Stimulated activated CD4-positive, alpha-beta T cell treated with anti-CD3 and anti-CD28 coated beads, Interleukin-4, amount 100 ng/mL, for 1 hour (primary cell): ENCODE results near the gene PCCA.
A peak's percentile ranks its signal among the peaks of the same experiment; 100 is the strongest.
"Not testable (repeated sequence)": the region's sequence is repeated elsewhere in the genome, so short reads cannot be mapped to it uniquely, and the experiment has no call there.

Source experiments
- DNase-seq: peaks from one replicate; pipeline ENCODE4 v3.0.0-alpha.2; 2020

The PCCA gene

DNA sequence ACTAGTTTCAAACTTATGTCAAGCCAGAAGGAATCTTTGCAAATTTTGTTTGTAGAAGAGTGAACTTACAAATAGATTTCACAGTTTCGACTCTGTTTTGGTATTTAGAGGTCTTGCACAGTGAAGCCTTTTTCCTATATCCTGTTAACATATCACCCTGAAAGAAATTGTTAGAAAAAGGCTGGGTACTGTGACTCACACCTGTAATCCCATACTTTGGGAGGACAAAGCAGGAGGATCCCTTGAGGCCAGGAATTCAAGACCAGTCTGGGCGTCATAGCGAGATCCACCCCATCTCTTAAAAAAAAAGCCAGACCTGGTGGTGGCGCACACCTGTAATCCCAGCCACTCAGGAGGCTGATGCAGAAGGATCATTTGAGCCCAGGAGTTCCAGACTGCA is 275.7 kb downstream of the PCCA start:
- no peak for DNase-seq

- DNase-seq = no peak
Measured at GRCh38 chr13:100365680-100366079, 276.8 kb downstream of the PCCA start.

GRCh38 chr13:100378533-100378932 is 289.6 kb downstream of the PCCA start:
- DNase-seq = no peak

DNA sequence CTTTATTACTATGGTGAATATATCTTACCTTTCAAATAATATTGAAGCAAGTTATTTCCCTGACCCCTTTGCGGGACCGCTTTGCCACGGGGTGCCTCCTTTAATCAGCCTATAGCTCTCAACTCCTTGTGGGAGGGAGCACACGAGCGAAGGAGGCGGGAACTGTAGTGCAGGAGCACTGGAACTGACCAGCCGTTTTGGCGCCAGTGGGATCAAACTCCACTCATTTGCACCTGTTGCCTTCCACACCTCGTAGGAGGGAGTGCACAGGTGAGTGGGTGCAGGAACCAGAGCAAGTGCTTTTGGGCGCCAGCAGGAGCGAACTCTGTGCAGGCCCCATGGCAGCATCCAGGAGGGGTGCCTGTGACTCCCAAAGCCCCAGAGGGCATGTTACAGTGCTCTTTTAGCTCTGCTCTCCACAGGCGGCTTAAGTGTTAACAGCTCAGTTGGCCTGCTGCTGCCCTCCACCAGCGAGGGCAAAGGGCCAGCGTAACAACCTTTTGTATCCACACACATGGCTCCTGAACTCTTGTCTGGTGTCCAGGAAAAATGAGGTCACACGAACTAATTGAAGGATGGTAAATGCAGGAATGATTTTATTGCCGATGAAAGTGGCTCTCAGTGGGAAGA is 292.8 kb downstream of the PCCA start:
- no peak for DNase-seq

- DNase-seq = no peak
Measured at GRCh38 chr13:100382785-100383184, 293.9 kb downstream of the PCCA start.

DNA sequence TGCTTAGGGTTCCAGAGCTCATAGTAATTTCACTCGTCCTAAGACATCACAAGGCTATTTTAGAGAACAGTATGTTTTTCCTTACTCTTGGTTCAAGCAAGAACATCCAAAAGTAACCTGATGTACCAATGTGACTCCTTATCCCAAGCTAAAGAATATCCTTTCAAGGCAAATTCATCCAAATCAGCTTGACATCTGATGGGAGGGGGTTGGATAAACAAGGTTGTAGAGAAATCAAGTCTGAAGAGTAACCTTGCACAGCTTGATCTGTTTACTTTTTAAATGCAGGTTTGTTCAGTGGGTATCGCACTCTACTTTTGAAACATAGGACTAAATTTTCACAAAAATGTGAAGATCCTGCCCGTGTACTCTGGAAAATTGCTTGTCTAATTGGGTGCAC is 298.5 kb downstream of the PCCA start:
- DNase-seq = no peak

DNA sequence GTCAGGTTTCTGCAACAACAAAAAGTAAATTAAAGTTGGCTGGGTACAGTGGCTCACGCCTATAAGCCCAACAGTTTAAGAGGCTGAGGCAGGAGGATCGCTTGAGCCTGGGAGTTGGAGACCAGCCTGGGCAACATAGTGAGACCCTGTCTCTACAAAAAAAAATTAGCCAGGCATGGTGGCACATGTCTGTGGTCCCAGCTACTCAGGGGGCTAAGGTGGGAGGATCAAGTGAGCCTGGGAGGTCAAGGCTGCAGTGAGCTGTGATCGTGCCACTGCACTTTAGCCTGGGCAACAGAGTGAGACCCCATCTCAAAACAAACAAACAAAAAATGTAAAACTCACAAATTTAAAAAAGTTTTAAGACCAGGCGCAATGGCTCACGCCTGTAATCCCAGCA is 299.3 kb downstream of the PCCA start:
- DNase-seq = not testable (repeated sequence)

DNA sequence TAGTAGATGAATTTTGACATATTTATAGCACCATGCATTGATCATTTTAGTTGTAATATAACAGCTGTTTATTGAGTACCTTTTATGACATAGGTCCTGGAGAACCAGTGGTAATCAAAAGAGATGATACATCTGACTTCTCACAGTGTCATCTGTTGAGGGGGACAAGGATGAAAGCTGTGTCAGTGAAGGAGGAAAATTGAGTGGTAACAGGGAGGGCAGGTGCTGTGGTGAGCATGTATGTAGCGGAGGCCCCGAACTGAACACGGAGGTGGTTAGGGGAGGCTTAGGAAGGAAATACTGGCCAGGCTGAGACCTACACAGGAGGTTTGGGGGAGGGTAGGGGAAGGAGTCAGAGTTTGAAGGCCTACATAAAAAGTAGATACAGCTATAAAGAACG is 300.0 kb downstream of the PCCA start:
- DNase-seq = no peak

DNA sequence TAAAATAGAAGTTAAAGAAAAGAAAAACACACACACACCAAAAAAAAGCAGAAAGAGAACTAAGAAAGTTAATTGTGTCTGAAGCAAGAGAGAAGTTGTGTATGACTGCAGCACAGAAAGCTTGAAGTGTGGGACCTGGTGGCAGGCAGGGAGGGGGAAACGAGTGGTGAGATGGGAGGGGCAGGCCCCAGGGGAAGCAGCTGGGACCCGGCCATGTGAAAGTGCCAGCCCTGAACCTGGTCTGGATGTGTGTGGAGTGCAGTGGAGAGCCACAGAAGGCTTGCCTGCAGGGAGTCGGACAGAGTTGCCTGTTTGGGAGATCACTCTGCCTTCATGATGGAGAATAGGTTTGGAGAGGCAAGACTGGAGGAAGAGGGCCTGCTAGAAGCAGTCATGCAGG is 300.7 kb downstream of the PCCA start:
- DNase-seq = no peak

DNA sequence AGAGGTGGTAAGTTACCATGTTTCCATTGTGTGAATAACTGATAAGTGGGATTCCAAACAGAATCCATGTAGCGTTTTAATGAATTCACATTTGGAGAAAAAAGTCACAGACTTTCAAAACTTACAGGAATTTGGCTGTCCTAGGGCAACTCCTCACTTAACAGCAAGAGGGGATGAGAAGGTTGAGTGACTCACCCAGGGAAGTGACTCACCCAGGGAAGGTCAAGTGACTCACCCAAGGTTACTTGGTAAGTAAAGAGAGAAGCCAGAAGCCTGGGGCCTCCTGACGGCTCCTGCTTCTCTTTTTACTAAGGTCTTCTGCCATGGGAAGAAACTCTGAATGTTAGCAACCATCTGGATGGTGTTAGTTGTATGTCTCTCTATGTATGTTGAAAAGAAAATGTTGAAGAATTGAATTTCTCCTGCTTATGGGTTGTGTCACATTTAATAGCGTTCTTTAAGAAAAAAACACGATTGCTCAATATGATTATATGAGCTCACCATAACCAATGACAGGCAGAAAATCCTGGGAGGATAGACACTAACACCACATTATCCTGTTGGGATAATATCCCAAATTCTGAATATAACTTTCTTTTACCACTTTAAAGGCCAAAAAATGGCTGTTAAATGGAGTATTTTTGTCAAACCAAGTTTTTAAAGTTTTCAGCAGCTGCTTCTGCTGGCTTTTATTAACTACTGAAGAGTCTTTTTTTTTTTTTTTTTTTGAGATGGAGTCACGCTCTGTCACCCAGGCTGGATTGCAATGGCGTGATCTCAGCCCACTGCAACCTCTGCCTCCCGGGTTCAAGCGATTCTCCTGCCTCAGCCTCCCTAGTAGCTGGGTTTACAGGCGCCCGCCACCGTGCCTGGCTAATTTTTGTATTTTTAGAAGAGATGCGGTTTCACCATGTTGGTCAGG is 304.1 kb downstream of the PCCA start:
- peak; percentile 51 for DNase-seq

GRCh38 chr13:100394005-100394695 is 305.3 kb downstream of the PCCA start:
- DNase-seq = no peak

- DNase-seq = no peak
Measured at GRCh38 chr13:100395698-100396373, 306.9 kb downstream of the PCCA start.

DNA sequence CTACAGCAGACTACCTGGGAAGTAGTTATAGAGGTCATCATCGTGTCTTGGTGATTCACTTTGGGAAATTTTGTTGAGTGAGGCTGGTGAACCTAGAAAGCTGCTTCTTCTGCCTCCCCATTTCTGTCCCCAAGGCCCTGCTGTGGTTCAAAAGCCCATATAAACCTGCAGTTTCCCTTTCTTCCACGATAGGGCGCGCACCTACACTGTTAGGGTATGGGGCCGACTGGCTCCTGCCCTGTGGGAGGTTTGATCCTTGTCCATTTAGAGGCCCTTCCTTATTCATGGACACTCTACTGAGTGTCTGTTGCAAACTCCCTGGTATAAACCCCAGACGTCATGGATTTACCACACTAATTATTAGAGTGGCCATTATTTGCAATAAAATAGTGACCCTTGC is 307.9 kb downstream of the PCCA start:
- no peak for DNase-seq

GRCh38 chr13:100397627-100398026 is 308.7 kb downstream of the PCCA start:
- no peak for DNase-seq

GRCh38 chr13:100398360-100398759 is 309.5 kb downstream of the PCCA start:
- DNase-seq = no peak

DNA sequence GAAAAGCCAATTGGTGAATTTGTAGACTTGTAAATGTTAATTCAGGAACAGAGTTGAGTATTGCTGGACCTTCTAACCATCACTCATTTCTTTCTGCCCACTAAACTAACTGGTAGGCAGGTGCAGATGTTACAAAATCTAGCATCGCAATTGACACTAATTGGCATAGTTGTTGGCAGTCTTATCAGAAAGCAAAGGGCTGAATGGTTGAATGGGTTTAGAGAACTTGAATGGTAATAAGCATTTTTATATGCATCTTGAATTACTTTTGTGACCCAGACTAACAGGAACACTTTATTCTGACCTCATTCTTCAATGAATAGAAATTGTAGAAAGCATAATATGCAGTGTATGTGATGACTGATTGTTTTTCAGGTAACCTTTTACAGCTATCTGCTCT is 310.6 kb downstream of the PCCA start:
- no peak for DNase-seq

GRCh38 chr13:100403675-100404074 is 314.8 kb downstream of the PCCA start:
- DNase-seq = no peak

DNA sequence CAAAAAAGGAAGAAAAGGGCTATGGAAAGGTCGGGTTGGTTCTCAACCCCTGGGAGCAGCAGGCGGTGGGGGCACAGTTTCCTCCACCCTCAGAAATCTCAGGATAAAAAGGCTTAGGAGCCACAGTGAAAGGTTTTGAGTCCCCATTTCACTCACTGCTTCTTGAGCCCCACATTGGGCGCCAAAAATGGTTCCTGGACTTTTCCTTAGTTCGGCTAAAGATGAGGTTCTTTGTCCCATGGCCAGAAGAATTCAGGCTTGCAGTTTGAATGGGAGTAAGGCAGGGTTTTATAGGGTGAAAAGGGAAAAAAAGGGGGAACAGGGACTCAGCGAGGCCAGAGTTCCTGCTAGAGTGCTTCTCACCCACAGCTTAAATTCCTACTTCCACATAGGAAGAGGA is 320.2 kb downstream of the PCCA start:
- DNase-seq = no peak

GRCh38 chr13:100423375-100423774 is 334.5 kb downstream of the PCCA start:
- DNase-seq = no peak

DNA sequence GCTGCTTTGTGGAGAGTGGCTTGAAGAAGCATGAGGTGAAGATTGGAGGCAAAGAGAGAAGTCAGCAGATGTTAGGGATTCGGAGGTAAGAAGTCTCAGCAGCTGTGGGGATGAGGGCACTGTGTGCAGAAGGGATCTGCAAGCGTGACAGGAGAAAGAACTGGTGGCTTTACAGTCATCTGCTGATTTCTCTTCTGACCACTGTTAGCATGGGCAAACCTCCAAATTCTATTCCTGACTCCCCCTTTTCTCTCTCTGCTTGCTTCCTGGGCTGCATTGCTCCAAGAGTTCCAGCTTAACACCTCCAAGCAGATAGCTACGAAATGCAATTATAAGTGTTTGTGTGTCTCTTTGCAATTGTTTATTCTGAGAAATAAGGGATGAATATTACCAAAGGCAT is 340.1 kb downstream of the PCCA start:
- no peak for DNase-seq

- DNase-seq = no peak
Measured at GRCh38 chr13:100432611-100433010, 343.7 kb downstream of the PCCA start.

GRCh38 chr13:100433475-100433874 is 344.6 kb downstream of the PCCA start:
- no peak for DNase-seq
